ENCODE results near the gene H6PD. TPM values are rescaled to one million over a fixed set of nuclear protein-coding genes. Genes with fewer than 3 reads are reported as not detected.

H6PD gene
- total RNA-seq, 2 experiments from 2014 or later, result 9.7 to 10.2 TPM

DNA sequence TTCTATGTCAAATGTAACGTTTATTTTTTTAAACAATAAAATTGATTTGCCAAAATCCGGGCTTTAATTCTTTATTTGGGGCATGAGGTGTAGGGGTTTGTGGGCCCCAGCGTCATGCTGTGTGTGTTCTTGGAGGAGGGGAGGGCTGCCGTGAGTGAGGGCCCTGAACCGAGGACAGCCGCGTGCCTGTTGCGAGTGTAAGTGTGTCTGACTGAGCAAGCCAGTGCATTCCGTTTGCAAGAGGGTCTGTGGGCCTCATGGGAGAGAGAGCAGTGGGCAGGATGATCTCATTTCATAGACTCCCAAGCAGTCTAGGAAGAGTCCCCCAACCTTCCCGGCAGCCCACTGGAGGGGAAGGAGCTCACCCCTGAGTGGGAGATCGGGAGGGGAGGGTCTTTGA lies 36.7 kb downstream of the H6PD start:
- ChIA-PET POLR2A (no interaction called here), CTCF (no interaction called here)
- DNase-seq (no peak), ATAC-seq (no peak)
- Mint-ChIP-seq H3K4me3 (no peak overlapping the region), H3K9me3 (ENCODE audit: insufficient read depth) (no peaks in the 10 kb centered on the region), H3K27ac (no peak overlapping the region), H3K4me1 (ENCODE audit: low read depth) (peaks cover 26% of the 10 kb centered on the region), H3K27me3 (ENCODE audit: low read depth) (no peaks in the 10 kb centered on the region), H3K36me3 (ENCODE audit: low read depth) (no peaks in the 10 kb centered on the region)

DNA sequence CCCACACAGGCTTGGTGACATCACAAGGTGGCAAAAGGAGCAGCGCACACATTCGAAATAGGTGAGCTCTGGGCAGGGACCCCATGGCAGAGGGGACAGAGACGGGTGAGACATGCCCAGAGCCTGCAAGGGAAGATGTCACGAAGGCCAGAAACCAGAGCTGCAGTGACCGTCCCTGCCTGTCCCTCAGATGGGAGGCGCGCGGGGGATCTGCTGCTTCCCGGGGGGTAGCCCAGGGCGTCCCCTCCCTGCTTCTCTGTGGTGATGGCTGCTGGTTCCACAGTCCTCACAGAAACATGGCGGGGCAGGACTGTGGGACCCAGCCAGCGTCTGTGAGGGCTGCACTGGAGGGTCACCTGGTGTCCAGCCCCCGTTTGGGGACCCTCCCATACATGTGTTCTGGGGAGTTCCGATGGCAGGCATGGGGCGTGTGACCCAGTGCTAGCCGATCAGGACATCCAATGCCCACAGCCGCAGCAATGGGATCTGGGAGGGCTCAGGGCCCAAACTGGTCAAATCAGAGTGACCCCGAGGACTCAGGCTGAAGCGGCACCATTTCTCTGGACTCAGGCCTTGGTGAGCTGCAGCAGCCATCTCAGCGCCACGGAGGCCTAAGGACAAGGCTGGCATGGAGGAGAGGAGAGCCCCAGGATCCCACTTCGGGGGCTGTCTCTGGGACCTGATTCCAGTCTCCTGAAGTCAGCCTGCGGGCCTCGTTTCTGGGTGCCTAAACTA lies 37.5 kb downstream of the H6PD start:
- Mint-ChIP-seq H3K4me1 (ENCODE audit: low read depth) (peaks cover 19% of the 10 kb centered on the region), H3K4me3 (no peak overlapping the region), H3K27ac (no peak overlapping the region), H3K9me3 (ENCODE audit: insufficient read depth) (no peaks in the 10 kb centered on the region), H3K27me3 (ENCODE audit: low read depth) (no peaks in the 10 kb centered on the region), H3K36me3 (ENCODE audit: low read depth) (no peaks in the 10 kb centered on the region)
- DNase-seq, result no peak
- no peak for ATAC-seq
- POLR2A ChIA-PET, result no interaction called here
- CTCF ChIA-PET, result no interaction called here

DNA sequence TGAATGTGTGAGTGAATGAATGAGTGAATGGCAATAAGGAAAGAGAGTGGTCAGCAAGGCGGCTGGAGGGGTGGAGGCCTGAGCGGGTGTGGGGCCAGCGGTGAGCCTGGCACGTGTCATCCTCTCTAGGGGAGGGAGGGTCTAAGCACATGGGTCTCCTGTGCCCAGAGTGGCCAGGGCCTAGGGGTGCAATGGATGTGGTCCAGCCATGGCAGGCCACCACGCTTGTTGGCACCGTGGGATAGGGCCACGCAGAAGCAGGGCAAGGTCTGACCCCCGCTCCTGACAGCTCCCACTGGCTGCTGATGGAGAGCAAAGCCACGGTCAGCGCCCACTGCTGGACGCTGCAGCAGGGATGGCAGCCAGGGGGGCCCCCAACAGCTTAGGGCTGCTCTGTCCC lies 38.6 kb downstream of the H6PD start:
- peaks cover 14% of the 10 kb centered on the region for H3K4me1 Mint-ChIP-seq (ENCODE audit: low read depth)
- H3K27me3 Mint-ChIP-seq (ENCODE audit: low read depth), result no peaks in the 10 kb centered on the region
- ChIA-PET CTCF (no interaction called here), POLR2A (no interaction called here)
- no peak overlapping the region for H3K4me3 Mint-ChIP-seq
- no peaks in the 10 kb centered on the region for H3K36me3 Mint-ChIP-seq (ENCODE audit: low read depth)
- no peak overlapping the region for H3K27ac Mint-ChIP-seq
- no peak for DNase-seq
- ATAC-seq, result no peak
- no peaks in the 10 kb centered on the region for H3K9me3 Mint-ChIP-seq (ENCODE audit: insufficient read depth)

DNA sequence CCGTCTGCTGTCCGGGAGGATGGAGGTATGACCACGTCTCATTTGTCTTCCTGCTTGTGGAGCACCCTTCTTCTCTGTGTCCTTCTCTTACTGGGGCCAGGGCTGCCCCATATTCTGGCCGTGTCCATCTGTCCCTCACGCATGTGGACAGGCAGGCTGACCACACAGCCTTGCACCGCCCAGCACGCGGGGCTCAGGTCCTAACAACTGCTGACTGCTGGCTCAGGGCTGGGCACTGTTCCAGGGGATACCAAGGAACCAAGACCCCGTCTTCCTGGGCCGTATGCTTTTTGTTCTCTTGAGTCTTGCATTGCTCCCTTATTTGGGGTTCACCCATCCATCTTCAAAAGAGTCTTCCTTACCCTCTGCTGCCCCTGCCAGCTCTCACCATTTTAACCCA lies 40.6 kb downstream of the H6PD start:
- DNase-seq (no peak), ATAC-seq (no peak)
- H3K27me3 Mint-ChIP-seq (ENCODE audit: low read depth), result no peaks in the 10 kb centered on the region
- H3K9me3 Mint-ChIP-seq (ENCODE audit: insufficient read depth), result no peaks in the 10 kb centered on the region
- no peak overlapping the region for H3K27ac Mint-ChIP-seq
- no peak overlapping the region for H3K4me3 Mint-ChIP-seq
- POLR2A ChIA-PET, result interaction anchor here (1.2 kb wide), 1 partner anchor 17 kb away, joined by 3 read pairs; no protein-coding TSS in a partner anchor
- peaks cover 30% of the 10 kb centered on the region for H3K4me1 Mint-ChIP-seq (ENCODE audit: low read depth)
- H3K36me3 Mint-ChIP-seq (ENCODE audit: low read depth), result no peaks in the 10 kb centered on the region
- CTCF ChIA-PET, result interaction anchor here (0.7 to 2.9 kb wide), 5 partner anchors 32 to 221 kb away, joined by 3 to 11 read pairs (median 4); no protein-coding TSS in a partner anchor

DNA sequence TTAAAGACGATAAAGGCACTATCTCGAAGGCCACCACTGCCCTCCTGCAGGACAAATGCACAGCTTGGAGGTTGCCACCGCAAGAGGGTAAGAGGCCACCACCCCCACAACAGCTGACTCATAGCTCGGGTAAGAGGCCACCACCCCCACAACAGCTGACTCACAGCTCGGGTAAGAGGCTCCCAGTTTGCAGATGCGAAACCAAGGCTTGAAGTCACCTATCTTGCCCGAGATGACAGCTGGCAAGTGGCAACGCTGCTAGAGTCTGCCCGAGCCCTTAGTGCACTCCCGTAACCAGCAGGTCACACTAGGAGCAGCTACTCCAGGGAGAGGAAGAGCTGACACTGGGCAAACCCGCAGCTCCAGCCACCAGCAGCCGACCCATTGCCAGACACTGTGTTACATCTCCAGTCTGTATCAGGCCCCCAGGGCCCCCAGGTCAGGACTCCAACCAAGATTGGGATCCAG lies 41.0 kb downstream of the H6PD start:
- H3K36me3 Mint-ChIP-seq (ENCODE audit: low read depth), result no peaks in the 10 kb centered on the region

DNA sequence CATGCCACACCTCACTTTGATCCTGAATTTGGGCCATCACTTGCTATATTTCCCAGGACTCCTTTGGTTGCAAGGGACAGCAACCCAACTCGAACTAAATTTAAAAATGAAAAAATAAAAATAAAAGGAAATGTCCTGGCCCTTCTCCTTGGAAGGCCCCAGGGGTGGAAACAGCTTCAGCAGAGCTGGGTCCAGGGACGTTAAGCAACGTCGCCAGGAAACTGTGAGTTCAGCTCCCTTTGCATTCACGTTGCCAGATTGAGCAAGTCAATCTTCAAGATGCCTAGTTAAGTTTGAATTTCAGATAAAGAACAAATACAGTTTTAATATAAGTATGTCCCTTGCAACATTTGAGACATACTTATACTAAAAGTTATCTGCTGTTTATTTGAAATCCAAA lies 43.5 kb downstream of the H6PD start:
- Mint-ChIP-seq H3K9me3 (ENCODE audit: insufficient read depth) (no peaks in the 10 kb centered on the region), H3K4me3 (no peak overlapping the region), H3K36me3 (ENCODE audit: low read depth) (no peaks in the 10 kb centered on the region), H3K27ac (no peak overlapping the region), H3K4me1 (ENCODE audit: low read depth) (peaks cover 50% of the 10 kb centered on the region), H3K27me3 (ENCODE audit: low read depth) (peaks cover 9% of the 10 kb centered on the region)
- POLR2A ChIA-PET, result no interaction called here
- DNase-seq (no peak), ATAC-seq (no peak)
- CTCF ChIA-PET, result interaction anchor here (1.2 to 3.2 kb wide), 3 partner anchors 11 to 213 kb away, joined by 4 to 23 read pairs (median 11); no protein-coding TSS in a partner anchor

More for the DNA sequence above, 41.0 kb downstream of the H6PD start:
- ATAC-seq (peak; percentile 59), DNase-seq (peak; percentile 62)
- ChIA-PET POLR2A (interaction anchor here (0.6 to 1.2 kb wide), 2 partner anchors 16 to 298 kb away, joined by 3 read pairs; no protein-coding TSS in a partner anchor), CTCF (interaction anchor here (0.7 to 3.2 kb wide), 6 partner anchors 8 to 220 kb away, joined by 3 to 23 read pairs (median 6); no protein-coding TSS in a partner anchor)
- H3K9me3 Mint-ChIP-seq (ENCODE audit: insufficient read depth), result no peaks in the 10 kb centered on the region
- H3K27me3 Mint-ChIP-seq (ENCODE audit: low read depth), result peaks cover 3% of the 10 kb centered on the region
- no peak overlapping the region for H3K27ac Mint-ChIP-seq
- peaks cover 33% of the 10 kb centered on the region for H3K4me1 Mint-ChIP-seq (ENCODE audit: low read depth)
- no peak overlapping the region for H3K4me3 Mint-ChIP-seq

DNA sequence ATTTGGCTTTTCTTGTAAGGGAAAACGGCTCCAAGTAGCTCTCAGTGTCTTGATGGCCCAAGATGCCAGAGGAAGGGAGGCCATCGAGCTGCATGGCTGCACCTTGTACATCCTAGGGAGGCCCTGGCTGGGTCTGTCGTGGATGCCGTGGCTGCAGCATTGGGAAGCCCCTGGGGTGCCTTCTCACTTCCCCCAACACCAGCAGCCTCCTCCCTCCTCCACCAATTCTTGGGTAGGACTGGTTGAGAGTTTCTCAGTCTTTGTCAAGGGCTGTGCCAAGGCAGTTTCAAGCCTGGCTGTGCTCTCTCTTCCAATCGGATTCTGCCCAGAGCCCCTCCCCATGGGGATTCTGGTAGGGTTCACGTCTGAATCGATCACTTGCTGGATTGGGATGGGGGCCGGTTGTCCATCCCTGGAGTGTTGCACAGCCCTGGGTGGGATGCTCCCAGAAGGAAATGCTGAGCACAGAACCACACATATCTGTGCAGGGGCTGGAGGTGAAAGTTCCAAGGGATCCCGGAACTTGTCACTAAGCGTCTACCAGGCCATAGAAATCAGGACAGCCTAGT lies 44.1 kb downstream of the H6PD start:
- Mint-ChIP-seq H3K4me1 (ENCODE audit: low read depth) (peaks cover 55% of the 10 kb centered on the region), H3K4me3 (no peak overlapping the region), H3K9me3 (ENCODE audit: insufficient read depth) (no peaks in the 10 kb centered on the region), H3K27ac (no peak overlapping the region), H3K36me3 (ENCODE audit: low read depth) (no peaks in the 10 kb centered on the region), H3K27me3 (ENCODE audit: low read depth) (peaks cover 9% of the 10 kb centered on the region)
- POLR2A ChIA-PET, result no interaction called here
- no peak for DNase-seq
- CTCF ChIA-PET, result interaction anchor here (1.2 to 3.2 kb wide), 4 partner anchors 10 to 212 kb away, joined by 4 to 23 read pairs (median 6); no protein-coding TSS in a partner anchor
- ATAC-seq, result no peak

DNA sequence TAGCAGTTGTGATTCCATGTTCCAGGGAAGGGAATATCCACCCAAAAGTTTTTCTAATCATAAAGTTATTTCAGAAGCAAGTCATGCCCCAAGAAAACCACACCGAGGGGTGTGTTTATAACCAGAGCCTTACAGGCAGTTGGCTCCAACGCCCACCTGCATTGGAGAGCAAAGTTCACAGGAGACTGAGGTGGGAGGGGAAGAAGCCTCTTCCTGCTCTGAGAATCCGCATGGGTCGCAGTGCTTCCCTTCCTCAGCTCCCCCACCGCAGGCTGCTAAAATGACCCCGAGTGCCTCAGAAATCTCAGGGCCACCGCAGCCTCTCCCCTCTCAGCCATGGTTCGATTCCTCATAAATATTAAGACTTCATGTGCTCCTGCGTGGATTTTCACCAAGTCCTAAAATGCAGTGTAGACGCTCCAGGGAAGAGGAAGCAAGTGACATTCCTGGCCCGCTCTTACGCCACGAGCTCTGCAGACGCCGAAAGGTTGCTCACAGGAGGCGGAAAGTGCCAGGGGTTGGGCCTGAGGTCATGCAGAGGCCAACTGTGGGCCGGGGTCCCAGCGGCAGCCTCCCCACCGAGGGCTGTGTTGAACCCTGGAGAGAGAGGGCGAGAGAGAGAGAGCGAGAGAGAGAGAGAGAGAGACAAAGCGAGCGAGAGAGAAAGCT lies 44.7 kb downstream of the H6PD start:
- H3K4me3 Mint-ChIP-seq, result no peak overlapping the region

DNA sequence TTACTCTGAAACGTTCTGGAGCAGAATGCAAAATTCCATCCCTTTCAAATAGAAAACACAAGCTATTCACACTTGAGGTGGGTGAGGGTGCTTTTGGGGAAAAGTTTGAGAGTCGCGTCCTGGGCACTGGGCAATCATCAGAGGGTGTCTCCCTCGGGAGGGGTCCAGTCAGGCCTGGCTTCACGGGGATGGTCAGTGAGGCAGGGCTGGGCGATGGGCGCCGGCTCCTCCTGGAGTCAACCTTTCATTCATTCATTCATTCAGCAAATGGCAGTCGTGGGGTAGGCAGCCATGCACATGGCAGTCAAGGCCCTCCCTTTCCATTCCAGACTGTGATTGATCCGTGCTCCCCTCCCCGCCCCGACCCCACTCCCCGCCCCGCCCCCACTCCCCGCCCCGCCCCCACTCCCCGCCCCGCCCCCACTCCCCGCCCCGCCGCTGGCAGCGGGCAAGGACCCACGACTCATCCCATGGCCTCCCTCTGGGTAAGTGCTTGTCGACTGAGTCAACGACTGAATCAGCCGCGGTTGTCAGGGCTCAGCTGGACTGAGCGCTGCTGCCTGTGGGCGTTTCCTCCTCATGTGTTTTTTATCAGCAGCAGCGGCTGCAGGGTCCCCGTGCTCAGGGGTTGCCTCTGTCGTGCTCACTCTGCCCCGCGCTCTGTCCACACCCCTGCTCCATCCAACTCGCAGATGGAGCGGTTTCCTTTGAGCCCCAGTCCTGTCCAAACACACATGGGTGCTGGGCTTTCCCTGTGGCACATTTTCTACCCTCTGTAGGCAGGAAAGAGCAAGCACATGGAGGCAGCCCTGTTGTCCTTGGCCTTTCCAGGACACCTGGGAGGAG lies 45.7 kb downstream of the H6PD start:
- Mint-ChIP-seq H3K36me3 (ENCODE audit: low read depth) (peaks cover 10% of the 10 kb centered on the region), H3K27me3 (ENCODE audit: low read depth) (peaks cover 9% of the 10 kb centered on the region), H3K4me3 (no peak overlapping the region), H3K9me3 (ENCODE audit: insufficient read depth) (peaks cover 11% of the 10 kb centered on the region), H3K27ac (no peak overlapping the region), H3K4me1 (ENCODE audit: low read depth) (peaks cover 66% of the 10 kb centered on the region)
- peak; percentile 25 for ATAC-seq
- peak; percentile 37 for DNase-seq
- CTCF ChIA-PET, result interaction anchor here (0.7 to 2.1 kb wide), 6 partner anchors 9 to 210 kb away, joined by 4 to 7 read pairs (median 6); no protein-coding TSS in a partner anchor
- POLR2A ChIA-PET, result no interaction called here

More for the DNA sequence above, 44.7 kb downstream of the H6PD start:
- Mint-ChIP-seq H3K4me1 (ENCODE audit: low read depth) (peaks cover 61% of the 10 kb centered on the region), H3K27me3 (ENCODE audit: low read depth) (peaks cover 9% of the 10 kb centered on the region), H3K36me3 (ENCODE audit: low read depth) (peaks cover 4% of the 10 kb centered on the region), H3K9me3 (ENCODE audit: insufficient read depth) (peaks cover 5% of the 10 kb centered on the region), H3K27ac (peak overlapping the region; percentile 25)
- DNase-seq, result no peak
- POLR2A ChIA-PET, result no interaction called here
- ATAC-seq, result no peak
- CTCF ChIA-PET, result interaction anchor here (0.7 to 2.1 kb wide), 5 partner anchors 10 to 211 kb away, joined by 4 to 7 read pairs (median 5); no protein-coding TSS in a partner anchor

DNA sequence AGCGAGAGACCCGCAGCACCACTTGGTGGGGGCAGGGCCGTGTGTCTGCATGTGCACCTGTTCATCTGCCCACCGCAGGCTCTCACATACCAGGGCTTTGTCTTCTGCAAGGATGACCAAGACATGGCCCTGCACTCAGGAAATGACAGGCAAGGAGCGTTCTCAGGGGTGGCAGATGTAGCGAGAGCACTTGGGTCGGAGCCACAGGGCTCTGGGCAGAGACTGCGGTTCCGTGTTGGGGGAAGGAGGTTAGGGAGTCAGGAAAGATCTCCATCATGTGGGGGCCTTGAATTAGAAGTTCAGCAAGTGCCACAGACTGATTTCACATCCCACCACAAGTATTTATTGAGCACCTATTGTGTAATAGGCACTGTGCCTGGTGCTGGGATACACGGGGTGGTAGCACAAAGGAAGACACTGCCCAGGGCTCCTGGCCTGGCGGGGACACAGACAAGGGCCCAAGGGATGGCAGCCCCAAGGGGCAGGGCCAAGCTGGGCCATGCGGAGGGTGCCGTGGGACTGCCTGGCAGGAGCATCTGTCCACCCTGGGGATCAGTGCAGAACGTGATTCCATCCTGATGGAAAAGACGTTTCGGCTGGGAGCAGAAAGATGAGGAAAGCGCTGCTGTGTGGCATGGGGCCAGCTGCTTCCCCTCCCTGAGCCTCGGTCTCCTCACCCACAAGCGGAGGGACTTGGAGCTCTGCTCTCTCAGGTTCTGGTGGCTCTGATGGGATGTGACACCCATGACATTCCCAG lies 46.7 kb downstream of the H6PD start:
- ATAC-seq (no peak), DNase-seq (no peak)
- Mint-ChIP-seq H3K27me3 (ENCODE audit: low read depth) (peaks cover 9% of the 10 kb centered on the region), H3K9me3 (ENCODE audit: insufficient read depth) (peaks cover 11% of the 10 kb centered on the region), H3K27ac (no peak overlapping the region), H3K4me3 (no peak overlapping the region), H3K36me3 (ENCODE audit: low read depth) (peaks cover 11% of the 10 kb centered on the region), H3K4me1 (ENCODE audit: low read depth) (peaks cover 60% of the 10 kb centered on the region)
- POLR2A ChIA-PET, result no interaction called here
- CTCF ChIA-PET, result interaction anchor here (0.9 to 1.8 kb wide), 5 partner anchors 8 to 210 kb away, joined by 4 to 7 read pairs (median 5); no protein-coding TSS in a partner anchor

Measured in activated CD8-positive, alpha-beta T cell treated with anti-CD3 and anti-CD28 coated beads, Interleukin-2, amount 10 ng/mL, durations not matched to agents 7 days and 5 days (primary cell).